B cell (primary cell): ENCODE measurements around the gene N4BP3. TPM values are rescaled to one million over a fixed set of nuclear protein-coding genes. Genes with fewer than 3 reads are reported as not detected.

Source experiments
- ATAC-seq: fragments of 200-7000 bp; cut with Tn5 transposase; one replicate; pipeline ENCODE4 v1.10.0; 2021; ENCODE audit warnings: low read depth, mild to moderate bottlenecking, moderate number of reproducible peaks, moderate library complexity
- CTCF ChIA-PET: fragments of 350-600 bp; sonication (Branson Sonifier 250); formaldehyde crosslinking; loops from one replicate; lab custom pipeline; 2021; ENCODE audit warnings: antibody characterized with exemption, inconsistent platforms; lab: Charles Lee
- POLR2A ChIA-PET: fragments of 350-600 bp; sonication (Branson Sonifier 250); formaldehyde crosslinking; loops from one replicate; lab custom pipeline; 2021; ENCODE audit warnings: antibody characterized with exemption; lab: Charles Lee
- DNase-seq: peaks from one replicate; pipeline ENCODE4 v3.0.0; 2013
- H2AFZ ChIP-seq: 2 replicates; pipeline ENCODE4 v1.6.1; 2012; ENCODE audit warnings: mild to moderate bottlenecking, low read depth, low read length; ENCODE audit not compliant: insufficient read depth, poor library complexity, severe bottlenecking
- H3K27ac ChIP-seq, 2 donors: 1 replicate in 1 of 2; 2 replicates in 1 of 2; pipeline ENCODE4 v1.5.1; 2012 to 2013; ENCODE audit warnings: low read length in 2 of 2, mild to moderate bottlenecking in 2 of 2, moderate library complexity in 1 of 2
- H3K27me3 ChIP-seq, 4 experiments: fragments of 200-600 bp in 1 of 4; sonication (generic) in 1 of 4; replicated peaks in 1 of 4; 1 replicate in 2 of 4; 2 replicates in 2 of 4; pipeline versions ENCODE4 v1.6.1 to v1.7.0; 2013 to 2016; ENCODE audit warnings: low read length in 3 of 4, mild to moderate bottlenecking in 2 of 4, mixed read lengths in 1 of 4, moderate library complexity in 1 of 4; ENCODE audit not compliant: insufficient read depth in 4 of 4, control insufficient read depth in 3 of 4; ENCODE audit errors: control extremely low read depth in 1 of 4
- H3K36me3 ChIP-seq, 2 experiments: replicated peaks in 1 of 2; 1 replicate in 1 of 2; 2 replicates in 1 of 2; pipeline versions ENCODE4 v1.6.1 to v1.7.1; 2013; ENCODE audit warnings: low read length in 1 of 2; ENCODE audit not compliant: insufficient read depth in 2 of 2, control insufficient read depth in 1 of 2; ENCODE audit errors: control extremely low read depth in 1 of 2, extremely low read depth in 1 of 2
- H3K4me1 ChIP-seq, 2 donors: fragments of 200-600 bp in 1 of 2; sonication (generic) in 1 of 2; 1 replicate in 1 of 2; 2 replicates in 1 of 2; pipeline versions ENCODE4 v1.5.1 to v1.6.1; 2013 to 2017; ENCODE audit warnings: low read length in 2 of 2; ENCODE audit not compliant: control insufficient read depth in 2 of 2, insufficient read depth in 2 of 2
- H3K4me2 ChIP-seq: replicated peaks from 2 replicates; pipeline ENCODE3; 2012; ENCODE audit warnings: mild to moderate bottlenecking, low read depth, low read length; ENCODE audit not compliant: poor library complexity, severe bottlenecking
- H3K4me3 ChIP-seq, 5 experiments: fragments of 200-600 bp in 1 of 5; sonication (generic) in 1 of 5; 1 replicate in 3 of 5; 2 replicates in 2 of 5; pipeline versions ENCODE4 v1.5.1 to v1.7.0; 2011 to 2016; ENCODE audit warnings: low read length in 4 of 5, mild to moderate bottlenecking in 4 of 5, low read depth in 2 of 5, control low read depth in 1 of 5, moderate library complexity in 1 of 5; ENCODE audit not compliant: insufficient read depth in 1 of 5; ENCODE audit errors: control extremely low read depth in 1 of 5, extremely low read depth in 1 of 5
- H3K79me2 ChIP-seq: fragments of 200-600 bp; sonication (generic); one replicate; pipeline ENCODE4 v1.6.0; 2016; ENCODE audit warnings: low read length; ENCODE audit not compliant: control insufficient read depth, insufficient read depth
- H3K9ac ChIP-seq: fragments of 200-600 bp; sonication (generic); 2 replicates; pipeline ENCODE4 v1.6.1; 2017; ENCODE audit warnings: mild to moderate bottlenecking, low read length, moderate library complexity
- H3K9me3 ChIP-seq, 3 donors: one replicate each; pipeline versions ENCODE4 v1.6.1 to v1.7.1; 2013; ENCODE audit warnings: low read length in 2 of 3; ENCODE audit not compliant: control insufficient read depth in 2 of 3, insufficient read depth in 1 of 3; ENCODE audit errors: control extremely low read depth in 1 of 3
- H4K20me1 ChIP-seq: 2 replicates; pipeline ENCODE4 v1.6.0; 2012; ENCODE audit warnings: mild to moderate bottlenecking, low read length; ENCODE audit not compliant: insufficient read depth, control insufficient read depth, poor library complexity, severe bottlenecking
- H3K27ac Mint-ChIP-seq: one replicate; pipeline ENCODE4 v1.8.0; 2021; ENCODE audit warnings: mixed read lengths
- H3K27me3 Mint-ChIP-seq: one replicate; pipeline ENCODE4 v1.8.0; 2021; ENCODE audit warnings: mixed read lengths
- H3K4me1 Mint-ChIP-seq: one replicate; pipeline ENCODE4 v1.8.0; 2021; ENCODE audit warnings: mixed read lengths
- H3K4me3 Mint-ChIP-seq: one replicate; pipeline ENCODE4 v1.8.0; 2021; ENCODE audit warnings: mixed read lengths
- H3K9me3 Mint-ChIP-seq: one replicate; pipeline ENCODE4 v1.8.0; 2022; ENCODE audit warnings: mixed read lengths; ENCODE audit not compliant: insufficient read depth
- EZH2 ChIP-seq: IDR thresholded peaks from 2 replicates; pipeline ENCODE4 v1.6.1; 2012; ENCODE audit warnings: borderline replicate concordance, low read depth, mild to moderate bottlenecking, moderate library complexity, low read length; ENCODE audit not compliant: insufficient read depth, poor library complexity, severe bottlenecking
- WGBS: methylation state at CpG from one replicate; pipeline ENCODE4 v1.1.5; 2013; ENCODE audit warnings: missing lambda C conversion rate; ENCODE audit not compliant: insufficient coverage; 5-methylcytosine and 5-hydroxymethylcytosine counted together
- intact Hi-C: fragments of 100-400 bp; cut with micrococcal nuclease; formaldehyde crosslinking; loops from one replicate; pipeline ENCODE4 v1.10.0; 2022
- polyA plus RNA-seq: library from polyadenylated mRNA; depleted of rRNA; stranded (reverse); fragments of >200 nt; gene quantifications from 2 replicates; pipeline ENCODE4 v1.2.3, GENCODE V29; 2012
- total RNA-seq, 2 donors: library from RNA; stranded (reverse); fragments of 120-200 nt in 1 of 2; gene quantifications; 1 replicate in 1 of 2; 2 replicates in 1 of 2; pipeline versions ENCODE4 v1.2.3 to v1.2.4, GENCODE V29; 2013 to 2022
- TF ChIP-seq, protein P1 (sequence below): fragments of 200-600 bp; IDR thresholded peaks from one replicate; pipeline ENCODE4 v1.8.0; 2022; ENCODE audit warnings: antibody characterized with exemption, mild to moderate bottlenecking

The N4BP3 gene
- total and polyA plus RNA-seq, 2 donors (not counting 1 experiment from before 2014, with no cell fraction given), result 13.3 to 48.7 TPM

DNA sequence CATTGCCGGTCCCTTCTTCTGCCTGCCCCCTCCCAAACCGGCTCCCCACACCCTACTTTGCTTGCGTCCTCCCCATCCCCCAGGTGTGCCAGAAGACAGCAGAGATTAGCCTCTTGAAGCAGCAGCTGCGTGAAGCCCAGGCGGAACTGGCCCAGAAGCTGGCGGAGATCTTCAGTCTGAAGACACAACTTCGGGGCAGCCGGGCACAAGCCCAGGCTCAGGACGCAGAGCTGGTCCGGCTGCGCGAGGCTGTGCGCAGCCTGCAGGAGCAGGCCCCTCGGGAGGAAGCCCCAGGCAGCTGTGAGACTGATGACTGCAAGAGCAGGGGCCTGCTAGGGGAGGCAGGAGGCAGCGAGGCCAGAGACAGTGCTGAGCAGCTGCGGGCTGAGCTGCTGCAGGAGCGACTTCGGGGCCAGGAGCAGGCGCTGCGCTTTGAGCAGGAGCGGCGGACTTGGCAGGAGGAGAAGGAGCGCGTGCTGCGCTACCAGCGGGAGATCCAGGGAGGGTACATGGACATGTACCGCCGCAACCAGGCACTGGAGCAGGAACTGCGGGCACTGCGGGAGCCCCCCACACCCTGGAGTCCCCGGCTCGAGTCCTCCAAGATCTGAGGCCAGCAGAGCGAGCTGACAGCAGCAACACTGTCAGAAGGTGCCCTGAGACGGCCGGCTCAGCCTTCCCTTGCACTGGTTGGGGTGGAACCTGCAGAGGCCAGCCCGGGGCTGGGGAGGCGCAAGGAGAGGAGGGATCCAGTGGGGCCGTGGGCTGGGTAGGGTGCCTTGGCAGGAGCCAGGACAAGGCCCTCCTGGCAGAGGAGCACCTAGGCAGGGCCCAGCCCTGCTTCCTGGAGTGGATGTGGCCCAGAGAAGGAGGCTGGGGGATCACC, 8.3 kb downstream of the N4BP3 start:
- peak overlapping the region in 4 of 5 experiments; percentile 18 to 34 (median 32) for H3K4me3 ChIP-seq
- POLR2A ChIA-PET, result interaction anchor here (1.0 to 1.7 kb wide), 4 partner anchors 10 to 32 kb away, joined by 3 to 7 read pairs (median 4); partner anchors contain the start of gene NHP2
- intact Hi-C loops, result loop anchor here (1.0 kb wide), 1 partner anchor 9 kb away; no protein-coding TSS in a partner anchor
- DNase-seq, result no peak
- H3K4me1 Mint-ChIP-seq, result peaks cover 61% of the 10 kb centered on the region
- no peaks in the 10 kb centered on the region for H3K27me3 Mint-ChIP-seq
- H3K4me2 ChIP-seq, result peak overlapping the region; percentile 95
- no peak overlapping the region for H3K27ac ChIP-seq
- no peak for ATAC-seq
- H3K27ac Mint-ChIP-seq, result peak overlapping the region; percentile 88
- 60% methylated on average over 38 of the region's 38 CpGs for WGBS
- peaks cover 0 to 42% of the 10 kb centered on the region in 2 experiments for H3K36me3 ChIP-seq
- H3K4me3 Mint-ChIP-seq, result peak overlapping the region; percentile 82
- no peaks in the 10 kb centered on the region for H3K9me3 ChIP-seq
- H2AFZ ChIP-seq, result peak overlapping the region; percentile 32
- H3K9ac ChIP-seq, result peak overlapping the region; percentile 13
- H3K4me1 ChIP-seq, result peaks cover 58 to 61% of the 10 kb centered on the region in 2 donors
- peaks cover 81% of the 10 kb centered on the region for H4K20me1 ChIP-seq
- peaks cover 63% of the 10 kb centered on the region for H3K79me2 ChIP-seq
- H3K9me3 Mint-ChIP-seq, result no peaks in the 10 kb centered on the region
- CTCF ChIA-PET, result interaction anchor here (0.5 to 8.6 kb wide), 18 partner anchors 9 to 767 kb away, joined by 3 to 92 read pairs (median 7); partner anchors contain the start of genes NHP2 and RMND5B
- H3K27me3 ChIP-seq, result no peaks in the 10 kb centered on the region
- TF ChIP-seq, protein P1, sequence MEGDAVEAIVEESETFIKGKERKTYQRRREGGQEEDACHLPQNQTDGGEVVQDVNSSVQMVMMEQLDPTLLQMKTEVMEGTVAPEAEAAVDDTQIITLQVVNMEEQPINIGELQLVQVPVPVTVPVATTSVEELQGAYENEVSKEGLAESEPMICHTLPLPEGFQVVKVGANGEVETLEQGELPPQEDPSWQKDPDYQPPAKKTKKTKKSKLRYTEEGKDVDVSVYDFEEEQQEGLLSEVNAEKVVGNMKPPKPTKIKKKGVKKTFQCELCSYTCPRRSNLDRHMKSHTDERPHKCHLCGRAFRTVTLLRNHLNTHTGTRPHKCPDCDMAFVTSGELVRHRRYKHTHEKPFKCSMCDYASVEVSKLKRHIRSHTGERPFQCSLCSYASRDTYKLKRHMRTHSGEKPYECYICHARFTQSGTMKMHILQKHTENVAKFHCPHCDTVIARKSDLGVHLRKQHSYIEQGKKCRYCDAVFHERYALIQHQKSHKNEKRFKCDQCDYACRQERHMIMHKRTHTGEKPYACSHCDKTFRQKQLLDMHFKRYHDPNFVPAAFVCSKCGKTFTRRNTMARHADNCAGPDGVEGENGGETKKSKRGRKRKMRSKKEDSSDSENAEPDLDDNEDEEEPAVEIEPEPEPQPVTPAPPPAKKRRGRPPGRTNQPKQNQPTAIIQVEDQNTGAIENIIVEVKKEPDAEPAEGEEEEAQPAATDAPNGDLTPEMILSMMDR, result no peak
- TF ChIP-seq EZH2, result no peak

DNA sequence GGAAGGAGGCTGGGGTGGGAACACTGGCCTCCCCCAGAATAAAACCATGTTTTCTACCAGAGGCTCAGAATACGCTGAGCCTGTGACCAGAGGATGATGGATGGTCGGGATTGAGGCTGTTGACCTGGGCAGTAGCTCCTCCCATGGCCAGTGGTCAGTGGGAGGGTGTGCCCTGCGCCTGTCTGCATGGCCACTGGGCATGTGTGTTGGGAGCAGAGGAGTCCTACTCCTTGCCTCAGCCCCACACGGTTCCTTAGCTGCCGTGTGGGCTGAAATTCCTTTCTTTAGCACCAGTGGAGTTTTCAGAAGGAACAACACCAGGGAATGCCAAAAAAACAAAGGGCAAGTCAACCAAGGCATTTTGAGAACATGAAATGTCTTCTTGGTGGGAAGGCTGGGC, 9.0 kb downstream of the N4BP3 start:
- DNase-seq, result no peak
- Histone ChIP-seq H3K27ac (no peak overlapping the region), H3K4me1 (peaks cover 51 to 54% of the 10 kb centered on the region in 2 donors), H3K79me2 (peaks cover 63% of the 10 kb centered on the region), H3K27me3 (no peaks in the 10 kb centered on the region), H3K9ac (no peak overlapping the region), H3K4me2 (peak overlapping the region; percentile 95), H3K4me3 (no peak overlapping the region), H3K36me3 (peaks cover 0 to 42% of the 10 kb centered on the region in 2 experiments), H3K9me3 (no peaks in the 10 kb centered on the region), H2AFZ (no peak overlapping the region), H4K20me1 (peaks cover 75% of the 10 kb centered on the region)
- no peak for ATAC-seq
- intact Hi-C loops, result no loop called here
- TF ChIP-seq EZH2, result no peak
- TF ChIP-seq, protein P1, result no peak
- POLR2A ChIA-PET, result no interaction called here
- 100% methylated on average over 4 of the region's 5 CpGs for WGBS
- Mint-ChIP-seq H3K9me3 (no peaks in the 10 kb centered on the region), H3K27ac (no peak overlapping the region), H3K4me3 (no peak overlapping the region), H3K27me3 (no peaks in the 10 kb centered on the region), H3K4me1 (peaks cover 54% of the 10 kb centered on the region)
- CTCF ChIA-PET, result interaction anchor here (2.4 to 5.5 kb wide), 4 partner anchors 12 to 47 kb away, joined by 15 to 50 read pairs (median 21); no protein-coding TSS in a partner anchor
